Activated effector memory CD4-positive, alpha-beta T cell treated with Interleukin-2 at 50 U/mL for 16 hours (primary cell): Measurements from ENCODE around the gene OR51F1.
"Not testable (repeated sequence)": the region's sequence is repeated elsewhere in the genome, so short reads cannot be mapped to it uniquely, and the experiment has no call there.

Experiments
- DNase-seq: peaks from one replicate; pipeline ENCODE4 v3.0.0-alpha.2; 2020

Gene OR51F1

GRCh38 chr11:4769838-4770237, at the start of gene OR51F1:
Gene OR51F1 (minus strand): TSS chr11:4769938. CDS start chr11:4769938, 0 bp downstream.
- DNase-seq = no peak

GRCh38 chr11:4809246-4809645, 39.5 kb upstream of the OR51F1 start:
- DNase-seq = no peak

GRCh38 chr11:4808476-4808875, 38.7 kb upstream of the OR51F1 start:
- DNase-seq = no peak

GRCh38 chr11:4804280-4804679, 34.5 kb upstream of the OR51F1 start, which contains the start of gene OR52R1:
Gene OR52R1 (minus strand): TSS chr11:4804380. CDS start chr11:4804380, 0 bp downstream.
- DNase-seq = no peak

GRCh38 chr11:4801316-4801715, 31.6 kb upstream of the OR51F1 start:
- not testable (repeated sequence) for DNase-seq

GRCh38 chr11:4798427-4799183, 28.9 kb upstream of the OR51F1 start:
- no peak for DNase-seq

GRCh38 chr11:4797206-4797605, 27.5 kb upstream of the OR51F1 start:
- no peak for DNase-seq

- DNase-seq = no peak
These were observed 12.7 kb upstream of the OR51F1 start for GRCh38 chr11:4782454-4782853.

GRCh38 chr11:4768094-4768493, 1.6 kb downstream of the OR51F1 start:
- DNase-seq = no peak

- no peak for DNase-seq
These were observed 3.2 kb downstream of the OR51F1 start for GRCh38 chr11:4766420-4767043.

GRCh38 chr11:4763096-4763495, 6.6 kb downstream of the OR51F1 start:
- DNase-seq = no peak

GRCh38 chr11:4751201-4751600, 18.5 kb downstream of the OR51F1 start:
- no peak for DNase-seq

GRCh38 chr11:4748438-4748837, 21.3 kb downstream of the OR51F1 start:
- no peak for DNase-seq

GRCh38 chr11:4740735-4741134, 29.0 kb downstream of the OR51F1 start:
- DNase-seq = no peak

GRCh38 chr11:4727171-4727570, 42.6 kb downstream of the OR51F1 start:
- DNase-seq = no peak

GRCh38 chr11:4722616-4723534, 46.9 kb downstream of the OR51F1 start:
- not testable (repeated sequence) for DNase-seq
